Activated CD8-positive, alpha-beta memory T cell treated with anti-CD3 and anti-CD28 coated beads, Interleukin-2, amount 50 U/mL, for 24 hours (primary cell): Measurements from ENCODE around the gene USP50.
"Not testable (repeated sequence)": the region's sequence is repeated elsewhere in the genome, so short reads cannot be mapped to it uniquely, and the experiment has no call there.

Experiments
- DNase-seq: peaks from one replicate; pipeline ENCODE4 v3.0.0-alpha.2; 2020; ENCODE audit errors: extremely low read depth

Gene USP50

GRCh38 chr15:50505656-50506055 lies 40.8 kb downstream of the USP50 start:
- not testable (repeated sequence) for DNase-seq

- no peak for DNase-seq
These were observed 43.3 kb downstream of the USP50 start for GRCh38 chr15:50503144-50503543.

GRCh38 chr15:50501815-50502214 lies 44.7 kb downstream of the USP50 start:
- no peak for DNase-seq

GRCh38 chr15:50500352-50500751 lies 46.1 kb downstream of the USP50 start:
- DNase-seq = no peak

- no peak for DNase-seq
These were observed 49.8 kb downstream of the USP50 start for GRCh38 chr15:50496692-50497091.

GRCh38 chr15:50494547-50494946 lies 51.9 kb downstream of the USP50 start:
- not testable (repeated sequence) for DNase-seq

GRCh38 chr15:50493625-50494024 lies 52.8 kb downstream of the USP50 start:
- DNase-seq = no peak

- DNase-seq = no peak
These were observed 59.2 kb downstream of the USP50 start for GRCh38 chr15:50487287-50487686.

- DNase-seq = no peak
These were observed 61.1 kb downstream of the USP50 start for GRCh38 chr15:50485389-50485788.

GRCh38 chr15:50484781-50485180 lies 61.7 kb downstream of the USP50 start:
- DNase-seq = no peak

GRCh38 chr15:50476143-50476542 lies 70.3 kb downstream of the USP50 start:
- no peak for DNase-seq

- no peak for DNase-seq
These were observed 75.4 kb downstream of the USP50 start for GRCh38 chr15:50471072-50471471.

- no peak for DNase-seq
These were observed 82.8 kb downstream of the USP50 start for GRCh38 chr15:50463423-50464358.

GRCh38 chr15:50458348-50459112 lies 87.9 kb downstream of the USP50 start:
- DNase-seq = no peak

- DNase-seq = no peak
These were observed 93.5 kb downstream of the USP50 start for GRCh38 chr15:50452927-50453326.
